HepG2 (cell line): Measurements from ENCODE around the gene PEX7. TPM values are rescaled to one million over a fixed set of nuclear protein-coding genes. Genes with fewer than 3 reads are reported as not detected.

ENCODE experiments used
- ATAC-seq: fragments of 200-7000 bp; cut with Tn5 transposase; 3 replicates; pipeline ENCODE4 v1.9.1; 2020; ENCODE audit warnings: mild to moderate bottlenecking, moderate library complexity
- BruUV-seq: library from RNA; stranded (reverse); fragments of 400-500 nt; replicated peaks from 2 replicates; lab custom pipeline; 2021; lab: Mats Ljungman, UMichigan
- CTCF ChIA-PET: fragments of 300-600 bp; formaldehyde crosslinking; extraction: SDS; loops from one replicate; lab custom pipeline; 2021; ENCODE audit warnings: low total read pairs, inconsistent platforms, low intra/inter-chr PET ratio; lab: Yijun Ruan, JAX
- POLR2A ChIA-PET: fragments of 350-600 bp; sonication (Branson Sonifier 250); formaldehyde crosslinking; loops from one replicate; lab custom pipeline; 2020; ENCODE audit warnings: antibody characterized with exemption, inconsistent platforms; lab: Yijun Ruan, JAX
- DNase-seq: peaks from one replicate; pipeline ENCODE4 v3.0.0-alpha.2; 2015; ENCODE audit warnings: low spot score
- FAIRE-seq: peaks from 3 replicates; lab custom pipeline; 2011; peaks lifted over from hg19 to GRCh38; lab: Jason Lieb, UNC
- H2AFZ ChIP-seq: one replicate; pipeline ENCODE4 v1.6.1; 2011; ENCODE audit warnings: low read length, inconsistent platforms
- H3K27ac ChIP-seq: fragments of 300-600 bp; 3 replicates; pipeline ENCODE4 v1.8.0; 2011; ENCODE audit warnings: mixed run types, mild to moderate bottlenecking, mixed read lengths, low read length, inconsistent platforms; ENCODE audit not compliant: insufficient read depth; ENCODE audit errors: extremely low read length
- H3K27me3 ChIP-seq, 2 experiments: fragments of 200-600 bp in 1 of 2; 2 replicates in 1 of 2; 3 replicates in 1 of 2; pipeline versions ENCODE4 v1.6.0 to v1.8.0; 2011; ENCODE audit warnings: low read length in 2 of 2, mild to moderate bottlenecking in 2 of 2, moderate library complexity in 2 of 2, inconsistent platforms in 1 of 2; ENCODE audit not compliant: insufficient read depth in 2 of 2, control insufficient read depth in 1 of 2
- H3K36me3 ChIP-seq, 2 experiments: fragments of 200-600 bp in 1 of 2; replicated peaks in 1 of 2; 2 replicates in 1 of 2; 3 replicates in 1 of 2; pipeline versions ENCODE4 v1.5.1 to v1.8.0; 2011; ENCODE audit warnings: low read length in 2 of 2, inconsistent platforms in 1 of 2; ENCODE audit not compliant: insufficient read depth in 2 of 2, control insufficient read depth in 1 of 2
- H3K4me1 ChIP-seq: 2 replicates; pipeline ENCODE4 v1.5.1; 2012; ENCODE audit warnings: low read length, inconsistent platforms; ENCODE audit not compliant: insufficient read depth
- H3K4me2 ChIP-seq: 2 replicates; pipeline ENCODE4 v1.6.0; 2011; ENCODE audit warnings: low read depth, low read length, inconsistent platforms
- H3K4me3 ChIP-seq, 3 experiments: fragments of 200-600 bp in 1 of 3; sonication (generic), shearing (Covaris generic) in 1 of 3; replicated peaks in 1 of 3; 2 replicates each; pipeline ENCODE4 v1.5.1; 2011 to 2016; ENCODE audit warnings: low read length in 3 of 3, inconsistent platforms in 2 of 3, low read depth in 2 of 3, mild to moderate bottlenecking in 2 of 3, control low read depth in 1 of 3, mixed read lengths in 1 of 3; ENCODE audit not compliant: insufficient read depth in 1 of 3
- H3K79me2 ChIP-seq: one replicate; pipeline ENCODE4 v1.6.1; 2011; ENCODE audit warnings: low read length, inconsistent platforms; ENCODE audit not compliant: insufficient read depth
- H3K9ac ChIP-seq: 2 replicates; pipeline ENCODE4 v1.6.0; 2011; ENCODE audit warnings: mild to moderate bottlenecking, low read depth, low read length, inconsistent platforms; ENCODE audit not compliant: insufficient read depth
- H3K9me3 ChIP-seq: 2 replicates; pipeline ENCODE4 v1.5.1; 2012; ENCODE audit warnings: mild to moderate bottlenecking, low read length
- H4K20me1 ChIP-seq: 2 replicates; pipeline ENCODE4 v1.6.0; 2011; ENCODE audit warnings: inconsistent platforms, mild to moderate bottlenecking, low read length, moderate library complexity; ENCODE audit not compliant: insufficient read depth
- HNRNPLL ChIP-seq: fragments of 200-400 bp; formaldehyde crosslinking; IDR thresholded peaks from 2 replicates; pipeline ENCODE4 v1.6.1; 2017; ENCODE audit warnings: mild to moderate bottlenecking, low read depth, low read length; ENCODE audit not compliant: poor library complexity, severe bottlenecking
- KDM1A ChIP-seq: IDR thresholded peaks from 2 replicates; pipeline ENCODE4 v1.6.1; 2016; ENCODE audit warnings: missing compliant biosample characterization
- KLF11 ChIP-seq: IDR thresholded peaks from 2 replicates; pipeline ENCODE4 v1.6.1; 2016; ENCODE audit warnings: missing compliant biosample characterization
- SNAPC2 ChIP-seq: sonication (generic); formaldehyde crosslinking; IDR thresholded peaks from 2 replicates; pipeline ENCODE4 v1.8.1; 2022; ENCODE audit warnings: mild to moderate bottlenecking, missing genetic modification reagents
- TCF12 ChIP-seq, 2 experiments: fragments of 450-650 bp in 1 of 2; sonication (generic) in 1 of 2; formaldehyde crosslinking in 1 of 2; IDR thresholded peaks; 2 replicates each; pipeline versions ENCODE4 v1.6.1 to v1.8.0; 2017 to 2022; ENCODE audit warnings: antibody characterized with exemption in 1 of 2, mild to moderate bottlenecking in 1 of 2, missing genetic modification reagents in 1 of 2, moderate library complexity in 1 of 2
- ZIK1 ChIP-seq: sonication (generic); formaldehyde crosslinking; IDR thresholded peaks from 2 replicates; pipeline ENCODE4 v1.5.0; 2020; ENCODE audit warnings: mild to moderate bottlenecking, low read depth, missing genetic modification reagents, borderline replicate concordance
- ZNF124 ChIP-seq: sonication (generic); formaldehyde crosslinking; IDR thresholded peaks from 2 replicates; pipeline ENCODE4 v1.4.0; 2020; ENCODE audit warnings: missing genetic modification reagents
- ZNF441 ChIP-seq: sonication (generic); formaldehyde crosslinking; IDR thresholded peaks from 2 replicates; pipeline ENCODE4 v1.7.0; 2021; ENCODE audit warnings: missing genetic modification reagents, borderline replicate concordance
- WGBS: methylation state at CpG from one replicate; pipeline ENCODE4 v1.1.6; 2017; ENCODE audit warnings: low lambda C conversion rate; 5-methylcytosine and 5-hydroxymethylcytosine counted together
- in situ Hi-C: cut with HindIII; loops from 2 replicates; pipeline ENCODE4 v1.10.0; 2017; ENCODE audit warnings: low pct_unique_long_range_greater_than_20kb; ENCODE audit not compliant: extremely low pct_ligation_motif_present
- intact Hi-C: fragments of 100-400 bp; cut with micrococcal nuclease; formaldehyde crosslinking; loops from one replicate; pipeline ENCODE4 v1.10.0; 2022; ENCODE audit not compliant: unreplicated experiment
- polyA plus RNA-seq, 8 experiments: library from polyadenylated mRNA; depleted of rRNA in 3 of 8; stranded (reverse) in 7 of 8; unstranded in 1 of 8; fragments of >200 nt; fragmentation: Illumina TruSeq in 4 of 8; extraction: Trizol in 4 of 8; gene quantifications; 2 replicates each; pipeline versions ENCODE4 v1.2.1 to v1.2.3, GENCODE V29; 2011 to 2016; ENCODE audit warnings: low read depth in 4 of 8, missing spikeins in 1 of 8, mixed read lengths in 1 of 8; ENCODE audit not compliant: insufficient read depth in 1 of 8
- total RNA-seq, 5 experiments: library from RNA; depleted of rRNA; stranded (reverse); fragments of >200 nt; fragmentation: Illumina TruSeq; extraction: Trizol; gene quantifications; 2 replicates each; pipeline ENCODE4 v1.2.3, GENCODE V29; 2016; ENCODE audit warnings: low read depth in 1 of 5
- TF ChIP-seq, protein P1 (sequence below): IDR thresholded peaks from 2 replicates; pipeline ENCODE4 v1.6.1; 2016

PEX7 gene
- total and polyA plus RNA-seq, 2 of the 13 experiments (the other 11 are each of a cell fraction or from before 2014, with no cell fraction given), result 0.04 to 0.53 TPM

DNA sequence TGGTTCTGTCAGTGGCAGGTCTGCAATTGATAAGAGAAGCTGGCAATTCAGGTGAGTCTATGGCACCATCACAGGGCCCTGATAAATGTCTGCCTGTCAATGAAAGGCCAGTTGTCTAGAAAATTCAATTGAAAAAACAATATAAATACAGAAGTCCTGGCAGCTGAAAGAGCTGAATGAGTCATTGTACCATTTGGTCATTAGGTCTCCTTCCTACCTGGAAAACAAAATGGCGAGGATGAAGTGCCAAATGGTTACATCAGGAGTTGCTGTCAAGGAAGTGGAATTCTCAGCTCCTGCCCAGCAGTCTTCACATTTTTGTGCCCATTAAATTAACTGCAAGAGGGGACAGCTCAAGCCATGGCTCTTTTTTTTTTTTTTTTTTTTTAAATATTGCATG lies 37.7 kb downstream of the PEX7 start:
- no peak overlapping the region for H3K9ac ChIP-seq
- ChIA-PET POLR2A (no interaction called here), CTCF (no interaction called here)
- in situ Hi-C loops (no loop called here), intact Hi-C loops (no loop called here)
- no peak overlapping the region for H3K4me2 ChIP-seq
- no peak for FAIRE-seq
- ATAC-seq, result no peak
- H3K4me1 ChIP-seq, result no peaks in the 10 kb centered on the region
- H3K79me2 ChIP-seq, result no peaks in the 10 kb centered on the region
- H3K27ac ChIP-seq, result no peak overlapping the region
- no peak for TF ChIP-seq SNAPC2 (CRISPR knock-in tag)
- TF ChIP-seq KDM1A (CRISPR knock-in tag), result no peak
- no peak for TF ChIP-seq TCF12 (IDR thresholded peaks at IDR 0.05)
- TF ChIP-seq TCF12 (CRISPR knock-in tag; IDR thresholded peaks at IDR 0.05), result no peak
- TF ChIP-seq, protein P1, sequence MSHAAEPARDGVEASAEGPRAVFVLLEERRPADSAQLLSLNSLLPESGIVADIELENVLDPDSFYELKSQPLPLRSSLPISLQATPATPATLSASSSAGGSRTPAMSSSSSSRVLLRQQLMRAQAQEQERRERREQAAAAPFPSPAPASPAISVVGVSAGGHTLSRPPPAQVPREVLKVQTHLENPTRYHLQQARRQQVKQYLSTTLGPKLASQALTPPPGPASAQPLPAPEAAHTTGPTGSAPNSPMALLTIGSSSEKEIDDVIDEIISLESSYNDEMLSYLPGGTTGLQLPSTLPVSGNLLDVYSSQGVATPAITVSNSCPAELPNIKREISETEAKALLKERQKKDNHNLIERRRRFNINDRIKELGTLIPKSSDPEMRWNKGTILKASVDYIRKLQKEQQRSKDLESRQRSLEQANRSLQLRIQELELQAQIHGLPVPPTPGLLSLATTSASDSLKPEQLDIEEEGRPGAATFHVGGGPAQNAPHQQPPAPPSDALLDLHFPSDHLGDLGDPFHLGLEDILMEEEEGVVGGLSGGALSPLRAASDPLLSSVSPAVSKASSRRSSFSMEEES (CRISPR knock-in tag), result no peak
- no peak for TF ChIP-seq ZNF124 (CRISPR knock-in tag)
- 65% methylated on average over 1 of the region's 1 CpG for WGBS
- no peaks in the 10 kb centered on the region for H3K36me3 ChIP-seq
- DNase-seq, result no peak
- H3K9me3 ChIP-seq, result no peaks in the 10 kb centered on the region
- no peaks in the 10 kb centered on the region for H4K20me1 ChIP-seq
- no peak overlapping the region for H3K4me3 ChIP-seq
- BruUV-seq, result no TSS peak
- H3K27me3 ChIP-seq, result no peaks in the 10 kb centered on the region
- no peak overlapping the region for H2AFZ ChIP-seq

DNA sequence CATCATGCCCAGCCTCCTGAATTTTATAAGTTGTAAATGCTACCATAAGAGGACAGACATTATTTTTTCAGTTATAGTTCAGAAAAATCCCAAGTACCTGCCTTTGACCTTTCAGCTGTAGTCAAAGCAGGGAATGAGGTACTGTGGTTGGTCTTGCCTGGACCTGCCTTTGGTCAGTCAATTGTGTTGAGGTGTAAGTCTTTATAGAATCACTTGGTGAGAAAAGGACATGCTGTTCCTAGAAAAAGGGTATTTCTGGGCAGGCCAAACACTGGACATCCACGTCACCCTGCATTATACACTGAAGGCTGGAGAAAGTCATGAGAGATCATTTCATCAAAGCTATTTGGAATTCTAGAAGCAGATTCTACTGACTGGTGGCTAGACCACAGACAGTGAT lies 40.3 kb downstream of the PEX7 start:
- Histone ChIP-seq H3K27me3 (no peaks in the 10 kb centered on the region), H3K9ac (no peak overlapping the region), H3K4me2 (no peak overlapping the region), H3K9me3 (no peaks in the 10 kb centered on the region), H4K20me1 (no peaks in the 10 kb centered on the region), H3K4me1 (no peaks in the 10 kb centered on the region), H3K27ac (no peak overlapping the region), H3K4me3 (no peak overlapping the region), H2AFZ (no peak overlapping the region), H3K79me2 (no peaks in the 10 kb centered on the region), H3K36me3 (no peaks in the 10 kb centered on the region)
- intact Hi-C loops, result no loop called here
- in situ Hi-C loops, result no loop called here
- ATAC-seq, result no peak
- 42% methylated on average over 1 of the region's 1 CpG for WGBS
- FAIRE-seq, result no peak
- CTCF ChIA-PET, result no interaction called here
- no TSS peak for BruUV-seq
- POLR2A ChIA-PET, result no interaction called here
- no peak for DNase-seq
- no peak for TF ChIP-seq ZIK1
- no peak for TF ChIP-seq KLF11 (CRISPR knock-in tag)
- TF ChIP-seq ZNF441 (CRISPR knock-in tag), result no peak
- TF ChIP-seq HNRNPLL, result no peak
